ENCODE data around the gene COG7. TPM values are rescaled to one million over a fixed set of nuclear protein-coding genes. Genes with fewer than 3 reads are reported as not detected.

COG7 gene
- total and polyA plus RNA-seq, 11 donors = 7.8 to 16.8 (median 12.2) TPM

- ATAC-seq (no peak), DNase-seq (no peak)
- no peaks in the 10 kb centered on the region for H3K4me1 ChIP-seq
- WGBS, 4 donors = 62 to 76% (median 71%) methylated on average over 7 of the region's 7 CpGs
- intact Hi-C loops (cut with DNase I) = no loop called here
- no peak overlapping the region for H3K4me3 ChIP-seq
- H3K36me3 ChIP-seq = peaks cover 0 to 86% (median 72%) of the 10 kb centered on the region in 9 donors
- no peak for TF ChIP-seq POLR2A (IDR thresholded peaks at IDR 0.05)
- no peak for TF ChIP-seq CTCF (IDR thresholded peaks at IDR 0.05)
- no peaks in the 10 kb centered on the region for H3K27me3 ChIP-seq
- no peak overlapping the region for H3K27ac ChIP-seq
- H3K9me3 ChIP-seq = no peaks in the 10 kb centered on the region
Observed at GRCh38 chr16:23416816-23417215, 36.2 kb downstream of the COG7 start.

- H3K36me3 ChIP-seq = peaks cover 0 to 95% (median 92%) of the 10 kb centered on the region in 9 donors
- ATAC-seq (no peak), DNase-seq (no peak)
- H3K4me1 ChIP-seq = no peaks in the 10 kb centered on the region
- no peak overlapping the region for H3K4me3 ChIP-seq
- no peaks in the 10 kb centered on the region for H3K9me3 ChIP-seq
- intact Hi-C loops (cut with DNase I) = no loop called here
- H3K27ac ChIP-seq = no peak overlapping the region
- WGBS, 4 donors = 85 to 89% (median 86%) methylated on average over 6 of the region's 6 CpGs
- no peaks in the 10 kb centered on the region for H3K27me3 ChIP-seq
- TF ChIP-seq CTCF (IDR thresholded peaks at IDR 0.05) (no peak), POLR2A (IDR thresholded peaks at IDR 0.05) (no peak)
Observed at GRCh38 chr16:23414731-23415130, 38.3 kb downstream of the COG7 start.

- no peaks in the 10 kb centered on the region for H3K9me3 ChIP-seq
- H3K4me3 ChIP-seq = no peak overlapping the region
- 82 to 90% (median 88%) methylated on average over 4 of the region's 4 CpGs for WGBS, 4 donors
- H3K27ac ChIP-seq = no peak overlapping the region
- no peak for TF ChIP-seq POLR2A (IDR thresholded peaks at IDR 0.05)
- TF ChIP-seq CTCF (IDR thresholded peaks at IDR 0.05) = no peak
- no peaks in the 10 kb centered on the region for H3K27me3 ChIP-seq
- peaks cover 0 to 87% (median 81%) of the 10 kb centered on the region in 9 donors for H3K36me3 ChIP-seq
- DNase-seq = no peak
- peaks cover 0 to 6% (median 0%) of the 10 kb centered on the region in 12 donors for H3K4me1 ChIP-seq
- no peak for ATAC-seq
- intact Hi-C loops (cut with DNase I) = no loop called here
Observed at GRCh38 chr16:23410176-23410575, 42.8 kb downstream of the COG7 start.

GRCh38 chr16:23409522-23409921 is 43.5 kb downstream of the COG7 start:
- intact Hi-C loops (cut with DNase I) = loop anchor here in 1 of 10 donors (10.0 kb wide), 1 partner anchor 225 kb away; the partner anchor contains the start of gene SCNN1G
- ATAC-seq = no peak
- peak overlapping the region in 1 of 12 donors; percentile 54 for H3K27ac ChIP-seq

More at GRCh38 chr16:23409522-23409921, 43.5 kb downstream of the COG7 start:
- no peak for DNase-seq
- WGBS, 4 donors = 83 to 100% (median 85%) methylated on average over 2 of the region's 2 CpGs
- peaks cover 0 to 6% (median 0%) of the 10 kb centered on the region in 12 donors for H3K4me1 ChIP-seq
- no peaks in the 10 kb centered on the region for H3K9me3 ChIP-seq
- peaks cover 0 to 87% (median 81%) of the 10 kb centered on the region in 9 donors for H3K36me3 ChIP-seq
- TF ChIP-seq CTCF (IDR thresholded peaks at IDR 0.05) (no peak), POLR2A (IDR thresholded peaks at IDR 0.05) (no peak)
- no peaks in the 10 kb centered on the region for H3K27me3 ChIP-seq
- no peak overlapping the region for H3K4me3 ChIP-seq

All from heart left ventricle (tissue), 16 donors.